ENCODE measurements around the gene PMEPA1. TPM values are rescaled to one million over a fixed set of nuclear protein-coding genes. Genes with fewer than 3 reads are reported as not detected.

Gene PMEPA1
- total RNA-seq, 1 experiment from 2014 or later = 1.9 TPM

DNA sequence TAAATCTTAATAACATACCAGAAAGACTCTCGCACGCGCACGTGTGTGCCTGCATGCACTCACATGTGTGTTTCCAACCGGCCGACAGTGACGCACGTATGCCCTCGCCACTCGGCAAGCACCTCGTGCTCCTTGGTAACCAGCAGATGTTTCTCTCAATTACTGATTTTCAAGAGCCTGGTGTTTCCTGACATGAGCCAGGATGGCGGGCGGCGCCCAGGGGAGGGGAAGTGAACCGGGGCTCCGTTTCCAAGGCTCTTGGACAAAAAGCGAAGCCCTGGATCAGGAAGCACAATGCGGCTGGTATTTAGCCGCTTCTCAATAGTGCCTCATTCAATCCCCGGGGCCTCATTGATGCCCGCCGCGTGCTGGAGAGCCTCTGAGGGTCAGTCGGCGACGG lies 37.7 kb downstream of the PMEPA1 start:
- no peak overlapping the region for H3K9ac ChIP-seq (ENCODE audit: low read length)
- no peak overlapping the region for H3K4me2 ChIP-seq (ENCODE audit: low read depth, low read length, poor library complexity, severe bottlenecking)
- H3K4me3 ChIP-seq (ENCODE audit: low read length) = no peak overlapping the region
- H3K36me3 ChIP-seq (ENCODE audit: insufficient read depth, low read length) = no peaks in the 10 kb centered on the region
- no peaks in the 10 kb centered on the region for H3K27me3 ChIP-seq (ENCODE audit: low read length)
- H4K20me1 ChIP-seq (ENCODE audit: insufficient read depth, low read depth, low read length) = peaks cover 34% of the 10 kb centered on the region; the same call in 1 of the 2 replicates
- no peak overlapping the region for H2AFZ ChIP-seq (ENCODE audit: low read length)
- no peak overlapping the region for H3K27ac ChIP-seq (ENCODE audit: low read length)
- peaks cover 15% of the 10 kb centered on the region for H3K4me1 ChIP-seq (ENCODE audit: low read length)
- no peaks in the 10 kb centered on the region for H3K79me2 ChIP-seq (ENCODE audit: low read length)
- no peak for DNase-seq
- no peaks in the 10 kb centered on the region for H3K9me2 ChIP-seq (replicated peaks; ENCODE audit: insufficient read depth, low read length)
- no peaks in the 10 kb centered on the region for H3K9me3 ChIP-seq (ENCODE audit: low read length)

DNA sequence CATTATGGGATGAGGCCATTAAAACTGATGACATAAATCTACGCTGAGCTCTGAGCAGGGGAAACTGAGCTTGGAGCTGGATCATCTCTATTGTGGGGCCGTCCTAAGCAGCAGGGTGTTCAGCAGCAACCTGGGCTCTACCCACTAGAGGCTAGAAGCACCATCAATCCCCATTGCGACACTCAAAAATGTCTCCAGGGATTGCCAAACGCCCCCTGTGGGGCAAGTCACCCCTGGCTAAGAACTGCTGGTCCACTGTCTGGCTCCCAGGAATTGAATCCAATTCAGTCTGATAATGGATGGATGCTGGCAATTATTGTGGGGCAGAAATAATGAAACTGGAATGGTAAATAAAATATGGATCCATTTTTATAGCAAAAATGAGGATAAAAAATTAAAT lies 38.2 kb downstream of the PMEPA1 start:
- Histone ChIP-seq H3K9me3 (ENCODE audit: low read length) (no peaks in the 10 kb centered on the region), H3K4me3 (ENCODE audit: low read length) (no peak overlapping the region), H4K20me1 (ENCODE audit: insufficient read depth, low read depth, low read length) (peaks cover 36% of the 10 kb centered on the region; the same call in 1 of the 2 replicates), H3K4me2 (ENCODE audit: low read depth, low read length, poor library complexity, severe bottlenecking) (no peak overlapping the region), H3K9ac (ENCODE audit: low read length) (no peak overlapping the region), H3K27ac (ENCODE audit: low read length) (no peak overlapping the region), H3K27me3 (ENCODE audit: low read length) (no peaks in the 10 kb centered on the region), H3K36me3 (ENCODE audit: insufficient read depth, low read length) (no peaks in the 10 kb centered on the region), H2AFZ (ENCODE audit: low read length) (no peak overlapping the region), H3K9me2 (replicated peaks; ENCODE audit: insufficient read depth, low read length) (no peaks in the 10 kb centered on the region), H3K79me2 (ENCODE audit: low read length) (no peaks in the 10 kb centered on the region), H3K4me1 (ENCODE audit: low read length) (peaks cover 10% of the 10 kb centered on the region)
- DNase-seq = no peak

DNA sequence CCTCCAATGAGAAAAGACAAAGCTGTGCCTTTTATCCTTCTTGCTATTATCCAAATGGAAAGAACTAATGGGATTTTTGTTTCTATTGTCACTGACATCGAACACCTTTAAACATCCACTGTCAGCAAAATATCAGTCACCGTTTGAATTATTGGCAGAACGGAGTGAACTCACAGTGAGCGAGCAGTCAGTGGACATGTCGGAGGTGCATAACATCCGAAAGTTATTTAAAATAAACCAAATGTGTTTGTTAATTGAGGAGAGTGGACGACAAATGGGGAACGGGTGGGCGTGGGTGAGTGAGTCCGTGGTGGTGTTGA lies 38.8 kb downstream of the PMEPA1 start:
- no peak overlapping the region for H3K27ac ChIP-seq (ENCODE audit: low read length)
- no peak overlapping the region for H3K4me2 ChIP-seq (ENCODE audit: low read depth, low read length, poor library complexity, severe bottlenecking)
- no peaks in the 10 kb centered on the region for H3K9me3 ChIP-seq (ENCODE audit: low read length)
- H3K36me3 ChIP-seq (ENCODE audit: insufficient read depth, low read length) = no peaks in the 10 kb centered on the region
- no peaks in the 10 kb centered on the region for H3K79me2 ChIP-seq (ENCODE audit: low read length)
- no peaks in the 10 kb centered on the region for H3K27me3 ChIP-seq (ENCODE audit: low read length)
- no peak overlapping the region for H3K4me3 ChIP-seq (ENCODE audit: low read length)
- no peak overlapping the region for H3K9ac ChIP-seq (ENCODE audit: low read length)
- no peak overlapping the region for H2AFZ ChIP-seq (ENCODE audit: low read length)
- no peak for DNase-seq
- peaks cover 40% of the 10 kb centered on the region; the same call in 1 of the 2 replicates for H4K20me1 ChIP-seq (ENCODE audit: insufficient read depth, low read depth, low read length)
- peaks cover 3% of the 10 kb centered on the region for H3K4me1 ChIP-seq (ENCODE audit: low read length)
- no peaks in the 10 kb centered on the region for H3K9me2 ChIP-seq (replicated peaks; ENCODE audit: insufficient read depth, low read length)

DNA sequence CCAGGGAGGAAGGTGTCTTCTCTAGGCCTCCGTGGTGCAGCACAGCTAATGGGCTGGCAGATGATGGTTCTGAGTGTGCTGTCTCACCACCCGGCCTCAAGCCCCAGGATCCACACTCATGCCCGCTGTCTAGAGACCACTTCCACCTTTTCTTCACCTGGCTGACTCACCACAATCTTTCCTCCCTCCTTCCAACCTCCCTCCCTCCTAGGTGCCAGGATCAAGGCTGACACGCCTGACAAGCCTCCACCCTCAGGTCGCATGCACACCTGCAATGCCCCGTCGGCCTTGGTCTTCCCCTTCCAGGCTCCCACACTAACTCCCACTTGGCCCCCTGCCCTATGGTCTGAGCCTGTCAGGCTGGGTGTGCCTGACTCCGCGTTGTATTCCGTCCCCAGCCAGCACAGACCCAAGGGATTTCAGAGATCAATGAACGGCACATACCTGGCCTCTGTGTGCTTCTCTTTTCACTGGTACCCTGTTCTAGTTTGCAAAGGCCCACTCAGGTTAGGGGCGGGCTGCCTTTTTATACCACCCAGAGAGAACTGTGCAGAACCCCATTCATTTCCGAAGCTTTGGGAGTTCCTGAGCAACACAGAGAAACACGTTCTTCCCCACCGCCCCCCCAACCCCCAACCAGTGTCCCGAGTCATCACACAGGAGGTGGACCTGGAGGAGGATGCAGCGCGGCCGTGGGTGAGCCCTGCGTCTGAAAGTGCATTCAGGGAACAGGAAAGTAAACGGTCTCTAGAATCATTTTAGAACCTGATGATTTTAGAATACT lies 39.3 kb downstream of the PMEPA1 start:
- H3K9me3 ChIP-seq (ENCODE audit: low read length) = no peaks in the 10 kb centered on the region
- H3K4me2 ChIP-seq (ENCODE audit: low read depth, low read length, poor library complexity, severe bottlenecking) = no peak overlapping the region
- H4K20me1 ChIP-seq (ENCODE audit: insufficient read depth, low read depth, low read length) = peaks cover 45% of the 10 kb centered on the region; the same call in 1 of the 2 replicates
- no peaks in the 10 kb centered on the region for H3K4me1 ChIP-seq (ENCODE audit: low read length)
- no peak overlapping the region for H3K27ac ChIP-seq (ENCODE audit: low read length)
- H3K9ac ChIP-seq (ENCODE audit: low read length) = no peak overlapping the region
- no peaks in the 10 kb centered on the region for H3K36me3 ChIP-seq (ENCODE audit: insufficient read depth, low read length)
- no peaks in the 10 kb centered on the region for H3K27me3 ChIP-seq (ENCODE audit: low read length)
- H3K79me2 ChIP-seq (ENCODE audit: low read length) = no peaks in the 10 kb centered on the region
- H2AFZ ChIP-seq (ENCODE audit: low read length) = no peak overlapping the region
- H3K4me3 ChIP-seq (ENCODE audit: low read length) = no peak overlapping the region
- no peaks in the 10 kb centered on the region for H3K9me2 ChIP-seq (replicated peaks; ENCODE audit: insufficient read depth, low read length)
- no peak for DNase-seq

DNA sequence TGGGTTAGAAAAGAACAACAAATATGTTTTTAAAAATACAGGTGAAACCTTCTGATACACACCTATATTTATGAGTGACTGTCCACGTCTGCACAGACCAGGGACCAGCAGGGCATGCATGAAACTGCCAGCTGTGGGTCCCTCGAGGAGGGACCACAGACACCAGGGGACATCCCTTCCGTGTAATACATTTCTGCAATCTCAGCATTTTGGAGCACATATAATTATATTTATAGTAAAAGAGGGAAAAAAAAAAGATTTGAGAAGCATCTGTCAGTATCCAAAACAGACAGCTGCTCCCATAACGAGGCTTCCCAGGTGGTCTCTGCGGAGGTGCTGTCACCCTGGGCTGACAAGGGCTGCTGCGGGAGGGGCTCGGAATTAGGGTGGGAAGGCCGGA lies 40.2 kb downstream of the PMEPA1 start:
- H3K79me2 ChIP-seq (ENCODE audit: low read length) = no peaks in the 10 kb centered on the region
- H3K4me1 ChIP-seq (ENCODE audit: low read length) = no peaks in the 10 kb centered on the region
- H3K27me3 ChIP-seq (ENCODE audit: low read length) = no peaks in the 10 kb centered on the region
- no peaks in the 10 kb centered on the region for H3K36me3 ChIP-seq (ENCODE audit: insufficient read depth, low read length)
- H3K4me3 ChIP-seq (ENCODE audit: low read length) = no peak overlapping the region
- no peaks in the 10 kb centered on the region for H3K9me2 ChIP-seq (replicated peaks; ENCODE audit: insufficient read depth, low read length)
- no peak overlapping the region for H2AFZ ChIP-seq (ENCODE audit: low read length)
- no peak overlapping the region for H3K27ac ChIP-seq (ENCODE audit: low read length)
- H3K9me3 ChIP-seq (ENCODE audit: low read length) = no peaks in the 10 kb centered on the region
- H3K4me2 ChIP-seq (ENCODE audit: low read depth, low read length, poor library complexity, severe bottlenecking) = no peak overlapping the region
- DNase-seq = no peak
- H4K20me1 ChIP-seq (ENCODE audit: insufficient read depth, low read depth, low read length) = peaks cover 53% of the 10 kb centered on the region; the same call in 1 of the 2 replicates
- no peak overlapping the region for H3K9ac ChIP-seq (ENCODE audit: low read length)

DNA sequence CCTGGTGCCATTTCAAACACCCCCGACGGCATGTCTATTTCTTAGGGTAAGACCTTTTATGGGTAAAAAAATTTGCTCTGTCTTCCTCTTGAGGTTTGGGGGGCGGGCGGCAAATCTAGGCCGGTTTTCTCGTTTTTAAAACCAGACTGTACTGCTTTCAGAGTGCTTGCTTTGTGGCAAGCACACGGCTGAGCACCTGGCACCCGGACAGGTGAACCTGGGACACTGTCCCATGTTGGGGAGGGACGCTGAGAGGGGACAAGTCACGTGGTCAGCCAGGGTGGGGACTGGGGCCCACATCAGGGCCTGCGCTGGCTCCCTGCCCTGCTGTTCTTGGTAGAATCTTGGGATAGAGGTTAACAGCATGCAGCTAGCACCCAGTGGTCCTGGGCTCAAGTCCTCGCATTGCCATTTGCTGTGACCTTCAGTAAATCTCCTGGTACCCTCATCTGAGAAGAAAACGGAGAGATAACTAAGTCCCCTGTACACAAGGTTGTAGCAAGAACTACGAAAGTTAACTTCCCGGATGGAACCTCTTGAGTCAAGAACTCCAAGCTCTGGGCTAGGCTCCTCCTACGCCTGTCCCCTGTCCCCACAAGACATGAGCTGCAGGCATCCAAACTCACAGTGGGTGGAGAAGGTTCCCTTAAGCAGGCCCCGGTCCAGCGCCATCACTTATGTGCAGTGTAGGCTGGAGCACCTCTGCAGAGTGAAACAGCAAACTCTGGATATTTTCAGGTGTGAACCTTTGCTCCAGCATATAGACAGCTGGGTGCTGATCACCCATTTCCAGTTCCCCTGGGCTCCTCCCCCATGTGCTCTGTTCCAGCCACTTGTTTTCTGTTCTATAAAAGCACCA lies 41.7 kb downstream of the PMEPA1 start:
- no peak for DNase-seq
- Histone ChIP-seq H3K4me3 (ENCODE audit: low read length) (no peak overlapping the region), H3K9me2 (replicated peaks; ENCODE audit: insufficient read depth, low read length) (no peaks in the 10 kb centered on the region), H4K20me1 (ENCODE audit: insufficient read depth, low read depth, low read length) (peaks cover 47% of the 10 kb centered on the region; the same call in 1 of the 2 replicates), H3K27me3 (ENCODE audit: low read length) (no peaks in the 10 kb centered on the region), H3K79me2 (ENCODE audit: low read length) (no peaks in the 10 kb centered on the region), H3K4me1 (ENCODE audit: low read length) (no peaks in the 10 kb centered on the region), H3K9ac (ENCODE audit: low read length) (no peak overlapping the region), H2AFZ (ENCODE audit: low read length) (no peak overlapping the region), H3K27ac (ENCODE audit: low read length) (no peak overlapping the region), H3K9me3 (ENCODE audit: low read length) (no peaks in the 10 kb centered on the region), H3K36me3 (ENCODE audit: insufficient read depth, low read length) (no peaks in the 10 kb centered on the region), H3K4me2 (ENCODE audit: low read depth, low read length, poor library complexity, severe bottlenecking) (no peak overlapping the region)

DNA sequence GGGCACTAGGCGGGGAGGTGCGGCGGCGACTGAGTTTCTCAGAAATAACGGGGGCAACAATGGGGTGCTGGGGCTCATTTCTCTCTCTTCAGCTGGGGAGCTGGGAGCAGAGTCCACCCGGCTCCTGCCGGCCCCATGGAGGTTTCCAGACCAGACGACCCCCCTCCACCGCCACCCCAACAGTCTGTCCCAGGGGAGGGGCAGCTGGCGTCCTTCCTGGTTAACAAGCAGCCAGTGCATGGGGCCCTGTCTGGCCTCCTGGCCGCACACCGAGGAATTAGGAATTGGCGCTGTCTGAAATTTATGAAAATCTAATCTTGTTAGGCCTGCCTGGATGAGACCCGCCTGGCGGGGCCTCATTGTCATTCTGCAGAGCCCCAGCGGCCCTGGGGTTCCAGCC lies 42.4 kb downstream of the PMEPA1 start:
- Histone ChIP-seq H3K4me1 (ENCODE audit: low read length) (no peaks in the 10 kb centered on the region), H2AFZ (ENCODE audit: low read length) (no peak overlapping the region), H3K4me2 (ENCODE audit: low read depth, low read length, poor library complexity, severe bottlenecking) (no peak overlapping the region), H3K9ac (ENCODE audit: low read length) (no peak overlapping the region), H3K9me3 (ENCODE audit: low read length) (no peaks in the 10 kb centered on the region), H3K27ac (ENCODE audit: low read length) (no peak overlapping the region), H3K9me2 (replicated peaks; ENCODE audit: insufficient read depth, low read length) (no peaks in the 10 kb centered on the region), H4K20me1 (ENCODE audit: insufficient read depth, low read depth, low read length) (peaks cover 45% of the 10 kb centered on the region; the same call in 1 of the 2 replicates), H3K36me3 (ENCODE audit: insufficient read depth, low read length) (no peaks in the 10 kb centered on the region), H3K4me3 (ENCODE audit: low read length) (no peak overlapping the region), H3K27me3 (ENCODE audit: low read length) (no peaks in the 10 kb centered on the region), H3K79me2 (ENCODE audit: low read length) (no peaks in the 10 kb centered on the region)
- DNase-seq = no peak

DNA sequence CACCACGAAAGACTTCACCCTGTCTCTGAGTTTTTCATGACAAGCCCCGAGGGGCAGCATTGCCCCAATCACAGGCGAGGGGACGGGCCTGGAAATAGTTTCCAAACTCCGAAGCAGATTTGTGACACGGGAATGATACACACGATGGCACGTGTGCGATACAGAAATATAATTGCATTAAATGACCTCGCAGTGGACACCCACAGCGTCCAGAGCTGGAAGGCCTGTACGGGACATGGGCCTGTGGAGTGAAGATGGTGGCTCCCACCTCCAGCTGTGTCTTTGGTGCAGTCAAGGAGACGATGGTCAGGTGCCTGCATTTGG lies 43.0 kb downstream of the PMEPA1 start:
- no peak for DNase-seq
- Histone ChIP-seq H3K9me3 (ENCODE audit: low read length) (no peaks in the 10 kb centered on the region), H3K36me3 (ENCODE audit: insufficient read depth, low read length) (no peaks in the 10 kb centered on the region), H3K27me3 (ENCODE audit: low read length) (no peaks in the 10 kb centered on the region), H3K4me3 (ENCODE audit: low read length) (no peak overlapping the region), H3K27ac (ENCODE audit: low read length) (no peak overlapping the region), H3K4me1 (ENCODE audit: low read length) (no peaks in the 10 kb centered on the region), H2AFZ (ENCODE audit: low read length) (no peak overlapping the region), H3K9ac (ENCODE audit: low read length) (no peak overlapping the region), H3K4me2 (ENCODE audit: low read depth, low read length, poor library complexity, severe bottlenecking) (no peak overlapping the region), H3K79me2 (ENCODE audit: low read length) (no peaks in the 10 kb centered on the region), H4K20me1 (ENCODE audit: insufficient read depth, low read depth, low read length) (peaks cover 45% of the 10 kb centered on the region; the same call in 1 of the 2 replicates), H3K9me2 (replicated peaks; ENCODE audit: insufficient read depth, low read length) (no peaks in the 10 kb centered on the region)
